GM12891 (cell line): ENCODE results near the gene RPL34.

ENCODE experiments used
- POLR2A ChIP-seq: IDR thresholded peaks from 2 replicates; pipeline ENCODE4 v1.6.1; 2011; ENCODE audit warnings: low read depth, low read length, control low read depth
- POLR2AphosphoS5 ChIP-seq: IDR thresholded peaks from 2 replicates; pipeline ENCODE4 v1.6.1; 2011; ENCODE audit warnings: low read depth, low read length, control low read depth
- POU2F2 ChIP-seq: IDR thresholded peaks from 2 replicates; pipeline ENCODE4 v1.6.1; 2011; ENCODE audit warnings: low read depth, mild to moderate bottlenecking, control low read depth, low read length, moderate library complexity
- SPI1 ChIP-seq: IDR thresholded peaks from 2 replicates; pipeline ENCODE4 v1.6.1; 2011; ENCODE audit warnings: low read depth, low read length, control low read depth
- TAF1 ChIP-seq: IDR thresholded peaks from 2 replicates; pipeline ENCODE4 v1.6.1; 2011; ENCODE audit warnings: low read depth, low read length, control low read depth

DNA sequence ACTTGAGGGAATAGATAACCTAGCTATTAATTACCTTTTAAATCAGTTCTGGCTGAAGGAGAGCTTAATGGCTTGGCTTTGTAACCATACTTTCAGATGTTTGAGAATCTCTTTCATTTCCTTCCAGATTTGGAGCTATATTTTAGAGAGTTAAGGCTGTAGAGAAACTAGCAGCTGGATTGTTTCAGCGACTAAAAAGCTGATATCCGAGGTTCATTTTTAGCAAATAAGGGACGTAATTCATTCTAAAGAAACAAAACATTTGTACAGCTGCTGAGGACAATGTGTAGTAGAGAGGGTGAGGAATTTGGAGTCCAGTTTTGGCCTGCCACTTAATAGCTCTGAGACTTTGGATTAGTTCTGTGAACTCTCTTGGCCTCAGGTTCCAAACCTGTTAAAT lies 42.3 kb downstream of the RPL34 start:
- no peak for TF ChIP-seq POLR2A
- no peak for TF ChIP-seq POU2F2
- TF ChIP-seq POLR2AphosphoS5: no peak
- no peak for TF ChIP-seq SPI1
- TF ChIP-seq TAF1: no peak
